Anterior cingulate cortex (tissue), 58 donors: ENCODE measurements around the gene ROBO1.

Source experiments
- DNase-seq, 58 donors: peaks; one replicate each; lab custom pipeline; 2025; lab: John Stamatoyannopoulos, UW

Gene ROBO1

DNA sequence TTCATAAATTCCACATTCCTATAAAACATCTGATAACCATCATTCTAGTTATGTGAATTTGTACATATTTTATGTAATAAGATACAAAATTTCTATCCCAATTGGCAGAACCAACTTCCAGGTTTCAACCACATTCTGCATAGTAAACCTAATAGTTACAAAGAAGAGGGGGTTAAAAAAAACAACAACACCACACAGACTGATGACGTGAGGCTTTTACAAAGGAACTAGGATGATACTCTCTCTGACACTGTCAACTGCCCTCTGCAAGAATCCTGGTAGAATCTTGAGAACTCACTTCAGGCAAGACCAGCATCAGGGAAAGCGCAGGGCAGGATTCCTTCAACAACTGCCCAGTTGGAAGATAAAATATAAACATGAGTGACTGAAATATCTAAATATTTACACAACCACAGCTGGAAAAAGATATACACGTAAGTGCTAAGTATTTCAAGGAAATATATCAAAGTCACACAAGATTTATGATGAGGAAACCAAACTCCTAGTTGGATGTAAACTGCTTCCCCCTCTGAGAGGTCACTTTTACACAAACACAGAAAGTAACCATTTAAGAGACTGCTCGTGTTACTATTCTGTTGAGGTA lies 816.4 kb downstream of the ROBO1 start:
- DNase-seq, result no peak

DNA sequence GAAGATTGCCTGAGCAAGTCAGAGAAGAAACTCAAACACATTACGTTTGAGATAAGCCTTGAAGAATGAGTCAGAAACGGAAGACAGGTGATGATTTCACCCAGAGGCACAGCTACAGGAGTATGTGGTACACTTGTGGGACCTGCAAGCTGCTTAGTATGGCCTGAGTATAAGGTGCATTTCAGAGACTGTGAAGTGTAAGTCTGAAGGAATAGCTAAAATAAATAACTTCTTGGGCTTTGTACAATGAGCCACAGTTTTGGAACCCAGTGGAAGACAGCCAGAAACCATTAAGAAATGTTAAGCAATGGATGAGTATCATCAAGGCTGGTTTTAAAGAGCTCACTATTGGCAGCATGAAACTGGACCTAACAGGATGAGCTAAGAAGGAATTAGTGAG lies 826.2 kb downstream of the ROBO1 start:
- no peak for DNase-seq

DNA sequence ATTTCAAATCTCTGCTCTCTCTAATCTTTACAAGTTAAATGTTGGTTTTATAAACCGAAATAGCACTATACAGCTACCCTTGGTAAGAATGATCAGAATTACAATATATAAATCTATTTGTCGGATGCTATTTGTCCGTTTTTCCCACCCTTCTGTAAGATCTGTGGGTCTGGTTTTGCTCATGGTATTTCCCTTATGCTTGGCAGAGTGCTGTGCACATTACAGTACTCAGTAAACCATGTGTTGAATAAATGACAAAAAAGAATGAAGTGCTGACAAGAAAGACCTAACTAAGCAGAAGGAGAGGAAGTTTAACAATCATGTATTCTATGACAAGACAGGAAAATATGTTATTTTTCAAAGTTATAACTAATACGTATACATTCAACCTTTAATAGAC lies 827.2 kb downstream of the ROBO1 start:
- DNase-seq, result no peak

DNA sequence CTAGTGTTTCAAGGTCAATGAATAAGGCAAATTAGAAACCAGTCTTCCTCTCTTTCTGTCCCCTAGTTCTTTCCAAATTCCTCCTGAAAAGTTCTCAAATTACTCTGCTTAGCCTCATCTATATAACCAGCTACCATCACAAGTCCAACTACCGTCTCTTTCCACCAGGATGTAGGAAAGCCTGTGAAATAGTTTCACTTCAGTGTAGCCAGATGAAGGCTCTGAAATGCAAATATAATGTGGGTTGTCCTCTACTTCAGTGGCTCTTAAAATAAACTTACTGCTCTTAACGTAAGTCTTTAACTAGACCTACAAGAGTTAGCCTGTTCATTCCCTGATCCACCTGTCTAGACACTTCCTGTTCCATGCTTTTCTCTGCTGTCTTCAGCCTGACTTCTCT lies 827.7 kb downstream of the ROBO1 start:
- no peak for DNase-seq

DNA sequence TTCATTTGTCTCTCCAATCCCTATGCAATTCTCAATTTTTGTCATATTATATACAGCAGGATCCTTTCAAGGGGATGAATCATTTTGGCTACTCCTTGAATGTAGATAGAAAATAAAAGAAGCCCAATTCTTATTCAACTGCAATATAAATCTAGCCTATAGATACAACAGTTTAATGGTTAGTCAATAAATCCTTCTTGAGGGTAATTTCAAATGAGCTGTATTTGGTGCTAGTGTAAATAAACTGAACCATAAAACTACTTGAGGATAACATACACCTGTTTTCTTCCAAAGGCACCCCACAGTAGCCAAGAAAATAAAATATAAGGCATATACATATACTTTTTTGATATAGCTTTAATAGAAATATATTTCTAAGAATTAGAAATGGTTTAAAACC lies 830.3 kb downstream of the ROBO1 start:
- DNase-seq, result no peak

DNA sequence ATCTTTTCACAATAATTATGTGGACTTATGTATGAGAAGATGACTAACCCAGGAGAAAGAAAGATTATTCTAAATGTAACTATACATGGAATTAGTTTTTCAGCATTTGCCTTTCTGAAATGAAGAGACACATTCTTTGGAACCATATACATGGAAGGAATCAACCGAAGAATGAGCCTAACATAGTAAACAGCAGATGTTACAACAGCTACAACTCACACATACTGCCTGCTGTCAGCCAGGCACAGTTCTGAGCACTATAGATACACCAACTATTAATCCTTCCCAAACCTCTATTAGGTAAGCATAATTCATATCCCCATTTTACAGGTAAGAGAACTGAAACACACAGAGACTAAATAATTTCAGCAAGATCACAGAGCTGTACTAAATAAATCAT lies 840.0 kb downstream of the ROBO1 start:
- no peak for DNase-seq

DNA sequence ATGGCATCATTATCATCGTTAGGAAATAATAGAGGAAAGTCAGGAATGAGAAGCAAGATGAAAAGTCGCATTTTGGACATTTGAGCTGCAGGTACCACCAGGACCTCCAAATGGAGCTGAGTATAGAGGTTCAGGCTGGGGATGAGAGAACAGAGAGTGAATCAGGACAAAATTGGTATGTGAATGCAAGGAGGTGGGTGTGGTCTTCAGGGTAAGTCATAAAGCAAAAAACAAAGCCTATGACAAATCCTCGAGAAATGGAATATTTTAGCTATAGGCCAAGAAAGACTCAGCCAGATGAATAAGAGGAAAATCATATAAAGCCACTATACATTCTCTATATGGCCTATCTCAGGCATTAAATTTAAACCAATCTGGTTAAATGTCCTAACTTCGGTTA lies 841.3 kb downstream of the ROBO1 start:
- DNase-seq, result no peak

DNA sequence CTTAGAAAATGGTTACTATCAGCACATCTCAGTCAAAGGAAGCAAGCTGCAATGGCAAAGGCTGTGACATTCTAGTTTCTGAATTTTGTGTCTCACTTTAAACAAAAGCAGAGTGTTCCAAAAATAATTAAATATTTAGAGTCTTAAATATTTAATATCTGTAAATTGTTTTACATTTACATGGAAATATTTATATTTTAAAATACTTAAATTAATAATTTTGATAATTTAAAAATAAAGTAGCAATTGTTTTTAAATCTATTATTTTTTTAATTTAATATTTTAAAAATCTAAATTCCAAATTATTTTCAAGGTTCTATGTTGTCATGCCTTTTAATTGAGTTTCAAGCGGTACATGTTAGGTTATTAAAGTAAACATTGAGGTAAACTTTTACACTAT lies 843.1 kb downstream of the ROBO1 start:
- no peak for DNase-seq

DNA sequence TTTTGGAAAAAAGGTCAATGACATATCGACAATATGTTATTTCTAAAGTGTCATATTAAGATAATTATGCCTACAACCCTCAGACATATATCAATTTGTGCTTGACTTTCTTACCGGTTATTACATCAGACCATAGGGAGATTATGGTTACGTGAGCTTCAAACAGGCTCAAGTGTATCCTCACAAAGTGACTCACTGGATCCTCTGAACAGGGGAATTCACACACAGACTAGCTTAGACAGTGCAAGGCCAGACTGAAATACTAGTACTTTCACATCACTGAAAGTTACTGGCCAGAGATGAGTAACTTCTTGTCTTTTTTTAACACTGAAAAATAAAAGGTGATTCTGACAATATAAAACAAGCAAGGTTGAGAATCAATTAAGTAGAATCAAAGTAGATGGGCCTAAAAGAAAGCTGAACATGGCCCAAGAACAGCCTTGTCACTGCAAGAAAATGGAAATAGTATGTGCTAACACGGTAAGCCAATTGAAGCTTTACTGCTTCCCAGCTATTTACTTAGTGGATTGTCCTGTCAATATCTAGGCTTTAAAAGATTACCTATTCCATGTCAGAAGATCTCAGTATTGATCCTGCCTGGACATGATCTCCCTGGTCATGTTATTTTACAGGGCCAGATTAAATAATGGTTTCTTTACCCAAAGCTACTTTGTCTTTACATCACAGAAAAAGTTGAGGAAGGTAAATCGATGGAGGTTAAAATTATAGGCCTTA lies 848.6 kb downstream of the ROBO1 start:
- no peak for DNase-seq

DNA sequence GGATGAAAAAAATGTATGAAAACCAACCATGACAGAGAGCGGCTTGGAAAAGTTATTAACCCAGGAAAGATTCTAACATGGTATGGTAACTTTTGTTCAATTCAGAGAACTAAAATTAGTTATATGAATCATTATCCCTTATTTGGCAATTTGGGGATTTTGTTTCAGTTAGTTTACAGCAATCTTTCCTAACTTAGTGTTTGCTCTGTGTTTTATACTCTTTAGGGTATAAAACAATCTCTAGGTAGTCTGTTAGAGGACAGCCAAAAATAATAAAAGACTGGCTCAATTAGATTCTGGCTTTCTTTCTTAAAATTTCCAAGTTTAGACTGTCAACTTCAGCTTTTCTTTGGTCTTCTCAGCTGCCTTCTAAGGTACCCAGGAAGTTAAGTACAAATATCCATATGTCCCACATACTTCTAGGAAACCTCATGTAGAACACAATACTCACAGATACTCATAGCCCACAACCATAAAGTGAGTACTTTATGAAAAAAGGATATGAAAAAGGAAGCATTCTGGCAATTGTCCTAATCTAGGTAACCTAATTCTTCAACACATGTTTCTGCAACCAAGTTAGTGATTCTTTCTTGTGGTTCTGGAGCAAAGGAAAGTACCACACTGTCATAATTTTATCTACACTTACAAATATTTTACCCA lies 849.3 kb downstream of the ROBO1 start:
- DNase-seq, result no peak

DNA sequence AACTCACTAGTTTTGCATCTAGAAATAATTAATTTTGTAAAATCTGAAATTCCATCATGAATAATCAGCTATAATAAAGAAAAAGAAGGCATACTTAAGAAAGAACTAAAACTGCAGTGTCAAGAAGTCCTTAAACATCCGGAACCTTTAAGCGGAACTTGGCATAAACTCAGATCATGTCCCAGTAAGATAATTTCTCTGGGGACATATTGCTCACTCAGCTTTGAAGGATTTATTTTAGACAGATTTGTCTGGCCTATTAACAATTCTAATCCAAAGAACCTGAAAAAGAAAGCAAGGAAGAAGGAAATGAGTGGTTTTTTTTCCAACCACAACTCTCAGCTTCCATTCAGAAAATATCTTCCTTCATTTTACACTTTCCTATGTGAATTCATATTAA lies 850.3 kb downstream of the ROBO1 start:
- no peak for DNase-seq

DNA sequence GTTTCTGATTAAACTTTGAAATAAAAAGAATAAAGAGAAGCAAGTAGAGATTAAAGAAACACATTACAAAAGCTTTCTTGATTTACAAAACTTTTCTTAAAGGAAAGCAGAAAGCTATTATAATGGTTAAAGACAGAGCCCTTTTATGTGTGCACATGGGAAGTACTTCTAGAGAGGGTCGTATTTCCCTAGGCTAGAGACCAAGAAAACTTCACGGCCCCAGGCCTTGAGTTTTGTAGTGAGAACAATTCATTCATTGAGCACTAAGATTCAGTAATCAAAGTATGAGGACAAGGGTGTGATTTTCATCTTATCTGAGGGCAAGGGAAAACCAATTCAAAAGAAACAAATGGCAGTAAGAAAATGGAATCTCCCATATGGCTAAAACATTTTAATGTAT lies 854.1 kb downstream of the ROBO1 start:
- no peak for DNase-seq

DNA sequence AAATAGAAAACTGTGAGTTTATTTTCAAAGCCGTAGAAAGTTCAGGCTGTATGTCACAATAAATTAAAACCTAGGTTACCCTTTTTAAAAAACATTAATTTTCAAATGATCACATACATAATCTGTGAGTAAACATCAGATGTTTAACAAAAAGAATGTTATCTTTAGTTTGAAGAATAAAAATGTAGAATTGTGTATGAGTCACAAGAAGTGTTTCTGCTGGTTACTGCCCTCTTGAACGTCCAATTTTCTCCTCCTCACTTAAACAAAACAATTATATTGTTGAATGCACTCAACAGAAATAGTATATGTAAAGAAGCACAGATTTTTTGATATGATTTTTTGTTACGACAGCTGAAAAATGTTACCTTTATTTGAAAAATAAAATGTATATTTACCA lies 855.1 kb downstream of the ROBO1 start:
- no peak for DNase-seq

DNA sequence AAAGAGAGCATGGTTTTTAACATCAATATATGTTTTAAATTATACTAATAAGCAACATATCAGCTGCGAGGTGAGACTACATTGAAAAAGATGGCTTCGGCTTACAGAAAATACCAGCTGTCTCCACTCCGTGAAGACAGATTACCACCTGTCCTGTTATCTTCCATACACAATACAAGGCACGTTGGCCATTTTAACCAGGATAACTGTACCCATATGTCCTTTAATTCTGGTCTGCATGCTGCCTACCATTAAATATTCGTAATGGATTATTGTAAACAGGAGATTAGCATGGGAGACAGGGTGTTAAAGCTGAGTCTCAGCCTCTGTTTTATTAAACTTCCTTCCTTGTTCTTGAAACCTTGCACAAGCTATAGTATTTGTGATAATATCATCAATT lies 855.5 kb downstream of the ROBO1 start:
- DNase-seq, result no peak

DNA sequence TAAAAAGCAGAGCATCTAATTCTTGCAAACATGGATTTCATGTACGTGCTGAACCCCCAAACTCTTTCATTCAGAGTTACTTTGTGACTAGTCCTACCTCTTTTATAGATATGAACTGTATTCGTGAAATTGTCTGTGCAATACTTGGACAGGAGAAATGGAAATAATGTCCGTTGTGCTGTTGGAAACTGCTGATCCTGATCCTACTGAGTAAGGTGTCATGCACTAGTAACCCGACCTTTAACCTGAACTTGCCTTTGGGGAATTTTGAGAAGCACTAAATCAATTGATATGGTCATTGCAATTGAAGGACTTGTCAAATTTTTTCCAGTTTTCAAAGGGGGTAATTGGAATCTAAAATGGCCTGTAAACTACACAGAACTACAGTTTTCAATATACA lies 856.4 kb downstream of the ROBO1 start:
- DNase-seq, result no peak

DNA sequence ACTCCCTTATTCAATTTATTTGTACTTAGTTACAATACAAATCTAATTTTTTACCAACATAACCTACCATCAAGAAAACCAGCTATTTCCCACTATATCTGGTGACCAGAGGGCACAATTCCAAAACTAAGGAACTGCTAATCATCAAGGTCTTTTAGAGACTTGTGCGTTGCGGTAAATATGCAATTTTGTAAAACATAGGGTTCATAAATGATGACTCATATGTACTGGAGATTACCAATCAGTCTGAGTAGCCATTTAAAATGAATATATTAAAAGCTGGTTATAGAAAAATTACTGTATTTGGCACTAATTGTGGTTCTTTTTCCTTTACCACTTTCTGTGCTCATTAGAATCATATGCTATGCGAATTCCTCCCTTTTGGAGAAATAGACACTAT lies 859.6 kb downstream of the ROBO1 start:
- DNase-seq, result no peak

DNA sequence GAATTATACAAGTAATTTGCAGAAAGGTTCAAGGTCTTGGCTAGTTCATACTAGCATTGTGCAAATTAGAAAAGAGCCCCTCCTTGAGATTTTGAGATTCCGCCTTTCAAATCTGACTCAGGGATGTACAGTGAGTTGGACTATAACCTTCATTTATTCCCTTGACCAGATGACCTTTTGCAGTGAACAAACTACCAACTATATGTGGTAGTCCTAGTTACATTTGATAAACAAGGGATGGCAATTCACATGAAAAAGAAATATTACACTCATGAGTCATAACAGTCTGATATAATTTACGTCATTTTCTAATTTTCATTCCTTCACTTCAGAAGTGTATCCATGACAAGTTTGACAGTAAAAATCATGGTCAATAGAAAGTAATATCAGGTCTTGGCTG lies 860.4 kb downstream of the ROBO1 start:
- DNase-seq, result no peak

DNA sequence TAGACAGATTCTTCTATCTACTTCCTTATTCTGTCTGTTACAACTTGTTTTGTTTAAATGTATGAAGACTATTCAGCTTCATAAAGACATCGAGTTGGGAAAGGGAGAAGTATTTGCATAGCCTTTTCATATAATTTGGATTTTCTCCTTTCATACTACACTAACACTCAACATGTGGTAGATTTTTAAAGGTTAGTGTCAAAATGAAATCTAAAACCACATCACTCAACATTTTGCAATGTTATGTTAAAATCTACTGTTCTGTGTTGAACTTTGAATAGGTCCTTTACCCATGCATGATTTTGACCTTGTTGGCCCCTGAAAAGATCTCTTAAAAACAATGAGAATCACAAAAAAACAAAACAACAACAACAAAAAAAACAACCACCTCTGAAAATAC lies 860.9 kb downstream of the ROBO1 start:
- no peak for DNase-seq

DNA sequence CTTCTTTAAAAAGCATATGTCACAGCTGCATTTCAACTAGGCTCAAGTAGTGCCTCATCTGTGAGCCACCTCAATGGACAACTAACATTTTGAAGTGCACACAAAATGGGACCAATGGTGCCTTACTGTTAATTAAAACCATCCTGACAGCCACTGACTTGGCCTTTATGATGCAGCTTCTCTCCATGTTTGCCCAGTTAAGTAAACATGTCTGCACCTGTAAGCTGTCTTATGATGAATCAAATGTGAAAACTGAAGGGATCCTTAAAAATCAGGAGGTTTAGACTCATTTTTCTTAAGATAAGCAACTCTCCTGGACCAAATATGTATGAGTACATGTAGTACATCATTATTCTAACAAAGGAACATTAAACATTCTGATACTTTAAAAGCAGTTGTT lies 861.6 kb downstream of the ROBO1 start:
- DNase-seq, result no peak

DNA sequence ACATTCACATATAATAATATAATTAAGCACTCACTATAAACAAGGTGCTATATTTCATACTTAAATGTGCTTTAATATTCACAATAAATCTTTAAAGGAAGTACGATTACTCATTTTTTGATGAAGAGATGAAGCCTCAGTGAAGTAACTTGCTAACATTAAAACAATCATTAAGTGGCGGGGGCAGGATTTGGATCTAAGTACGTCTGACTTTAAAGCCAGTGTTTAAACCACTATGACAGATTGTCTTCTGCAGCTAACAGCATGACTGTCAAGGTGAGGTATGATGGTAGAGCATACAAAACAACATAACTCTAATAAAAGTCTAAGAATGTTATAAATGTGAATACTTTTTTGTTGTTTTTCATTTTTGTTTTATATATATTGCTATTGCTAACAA lies 862.1 kb downstream of the ROBO1 start:
- DNase-seq, result no peak

DNA sequence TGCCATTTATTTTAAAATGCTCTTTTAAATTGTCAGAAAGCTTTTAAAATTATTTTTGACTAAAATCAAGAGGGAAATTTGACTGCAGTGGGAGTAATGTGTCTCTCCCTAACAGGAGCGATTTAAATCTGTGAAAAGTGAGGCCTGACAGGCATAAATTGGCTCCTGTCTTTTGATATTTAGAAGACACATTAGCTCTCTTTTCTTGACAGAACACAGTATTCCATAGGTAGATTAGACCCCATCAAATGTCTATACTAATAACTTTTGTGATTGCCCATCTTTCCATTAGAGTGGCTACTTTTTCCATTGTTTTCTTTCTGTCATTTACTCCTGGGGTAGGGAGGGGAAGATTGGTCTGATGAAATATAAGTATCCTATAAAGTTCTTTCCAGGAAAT lies 866.3 kb downstream of the ROBO1 start:
- no peak for DNase-seq

DNA sequence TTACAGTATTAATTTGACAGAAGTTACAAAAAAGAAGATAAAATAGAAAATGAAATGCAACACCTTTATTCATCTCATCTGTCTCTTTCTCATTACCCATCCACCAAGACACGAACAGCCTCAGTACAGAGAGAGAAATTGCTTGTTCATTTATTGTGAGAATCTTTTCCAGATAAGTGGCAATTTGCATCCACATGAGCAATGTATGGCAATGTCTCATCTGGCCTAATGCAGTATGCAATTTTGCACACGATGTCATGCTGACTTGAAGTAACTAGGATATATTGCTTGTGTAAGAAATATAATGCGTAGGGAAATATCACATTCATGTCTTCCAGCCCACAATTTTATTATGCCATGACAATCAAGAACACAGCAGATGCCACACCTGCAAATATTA lies 866.9 kb downstream of the ROBO1 start:
- no peak for DNase-seq
